Astrocyte (in vitro differentiated cells and primary cell): ENCODE results near the gene ALPK3. TPM values are rescaled to one million over a fixed set of nuclear protein-coding genes. Genes with fewer than 3 reads are reported as not detected.
A peak's percentile ranks its signal among the peaks of the same experiment; 100 is the strongest.

Experiments used
- DNase-seq: peaks from one replicate; pipeline ENCODE4 v3.0.0-alpha.2; 2010; ENCODE audit warnings: low read depth
- FAIRE-seq: peaks from 2 replicates; lab custom pipeline; 2011; peaks lifted over from hg19 to GRCh38; lab: Jason Lieb, UNC
- H2AFZ ChIP-seq: 2 replicates; pipeline ENCODE4 v1.6.0; 2012; ENCODE audit warnings: low read depth, low read length, inconsistent platforms
- H3K27ac ChIP-seq: 2 replicates; pipeline ENCODE4 v1.5.1; 2011; ENCODE audit warnings: low read depth, low read length, inconsistent platforms
- H3K27me3 ChIP-seq: 2 replicates; pipeline ENCODE4 v1.6.0; 2011; ENCODE audit warnings: low read length, inconsistent platforms; ENCODE audit not compliant: insufficient read depth
- H3K36me3 ChIP-seq: 2 replicates; pipeline ENCODE4 v1.5.1; 2011; ENCODE audit warnings: low read length, inconsistent platforms; ENCODE audit not compliant: insufficient read depth
- H3K4me1 ChIP-seq: 2 replicates; pipeline ENCODE4 v1.5.1; 2011; ENCODE audit warnings: low read length, inconsistent platforms; ENCODE audit not compliant: insufficient read depth
- H3K4me2 ChIP-seq: 2 replicates; pipeline ENCODE4 v1.6.0; 2012; ENCODE audit warnings: low read length, inconsistent platforms
- H3K4me3 ChIP-seq: 2 replicates; pipeline ENCODE4 v1.5.1; 2011; ENCODE audit warnings: low read depth, mild to moderate bottlenecking, low read length, inconsistent platforms; ENCODE audit not compliant: insufficient read depth
- H3K79me2 ChIP-seq: 2 replicates; pipeline ENCODE4 v1.6.0; 2012; ENCODE audit warnings: mild to moderate bottlenecking, low read length, inconsistent platforms; ENCODE audit not compliant: insufficient read depth
- H3K9ac ChIP-seq: 2 replicates; pipeline ENCODE4 v1.6.0; 2012; ENCODE audit warnings: mild to moderate bottlenecking, low read length, inconsistent platforms
- H3K9me3 ChIP-seq: 2 replicates; pipeline ENCODE4 v1.5.1; 2012; ENCODE audit warnings: low read depth, mild to moderate bottlenecking, low read length, inconsistent platforms; ENCODE audit not compliant: insufficient read depth
- H4K20me1 ChIP-seq: 2 replicates; pipeline ENCODE4 v1.6.0; 2012; ENCODE audit warnings: low read length, inconsistent platforms; ENCODE audit not compliant: insufficient read depth
- H3K27ac Mint-ChIP-seq: one replicate; pipeline ENCODE4 v1.8.0; 2021; ENCODE audit warnings: mild to moderate bottlenecking, mixed read lengths; ENCODE audit not compliant: unreplicated experiment
- H3K27me3 Mint-ChIP-seq: one replicate; pipeline ENCODE4 v1.8.0; 2021; ENCODE audit warnings: low read depth, mixed read lengths; ENCODE audit not compliant: unreplicated experiment
- H3K36me3 Mint-ChIP-seq: one replicate; pipeline ENCODE4 v1.8.0; 2021; ENCODE audit warnings: low read depth, mixed read lengths; ENCODE audit not compliant: unreplicated experiment
- H3K4me1 Mint-ChIP-seq: one replicate; pipeline ENCODE4 v1.8.0; 2021; ENCODE audit warnings: low read depth, mixed read lengths; ENCODE audit not compliant: unreplicated experiment
- H3K4me3 Mint-ChIP-seq: one replicate; pipeline ENCODE4 v1.8.0; 2021; ENCODE audit warnings: mild to moderate bottlenecking, moderate library complexity, mixed read lengths; ENCODE audit not compliant: unreplicated experiment
- H3K9me3 Mint-ChIP-seq: one replicate; pipeline ENCODE4 v1.8.0; 2021; ENCODE audit warnings: mild to moderate bottlenecking, mixed read lengths; ENCODE audit not compliant: unreplicated experiment
- CTCF ChIP-seq: IDR thresholded peaks from 2 replicates; pipeline ENCODE4 v1.5.1; 2011; ENCODE audit warnings: low read depth, mild to moderate bottlenecking, inconsistent platforms, low read length, moderate library complexity; ENCODE audit not compliant: insufficient read depth
- EZH2 ChIP-seq: IDR thresholded peaks from 2 replicates; pipeline ENCODE4 v1.6.1; 2012; ENCODE audit warnings: mild to moderate bottlenecking, low read length, inconsistent platforms; ENCODE audit not compliant: insufficient read depth
- total RNA-seq: library from RNA; stranded (reverse); gene quantifications from 2 replicates; pipeline ENCODE4 v1.2.1, GENCODE V29; 2021

ALPK3 gene
- total RNA-seq, 1 donor from 2014 or later, result 9.1 TPM

DNA sequence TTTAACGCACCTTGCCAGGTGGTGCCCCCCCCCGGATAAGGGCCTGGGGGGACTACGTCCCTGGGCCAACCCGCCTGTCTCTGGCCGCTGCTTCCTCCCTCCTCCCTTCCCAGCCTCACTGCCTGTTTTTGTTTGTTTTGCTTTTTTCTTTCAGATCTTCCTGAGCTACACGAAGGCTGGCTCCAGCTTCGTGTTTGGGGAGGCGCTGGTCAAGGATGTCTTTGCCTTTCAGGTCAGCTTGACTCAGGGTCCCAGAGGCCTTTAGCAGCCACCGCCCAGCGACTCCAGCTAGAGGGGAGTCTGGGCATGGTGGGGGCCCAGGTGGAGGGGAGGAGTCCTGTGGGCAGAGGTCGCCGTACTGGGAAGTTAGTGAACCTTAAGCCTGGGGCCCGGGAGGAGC is 91.4 kb downstream of the ALPK3 start:
- Mint-ChIP-seq H3K4me1 (peaks cover 14% of the 10 kb centered on the region), H3K27ac (no peak overlapping the region), H3K4me3 (no peak overlapping the region), H3K27me3 (peaks cover 6% of the 10 kb centered on the region), H3K36me3 (no peaks in the 10 kb centered on the region), H3K9me3 (no peaks in the 10 kb centered on the region)
- DNase-seq (no peak), FAIRE-seq (no peak)
- TF ChIP-seq EZH2 (no peak), CTCF (no peak)
- no peak overlapping the region for H3K4me2 ChIP-seq
- peak overlapping the region; percentile 18 for H2AFZ ChIP-seq
- no peaks in the 10 kb centered on the region for H3K79me2 ChIP-seq
- no peak overlapping the region for H3K27ac ChIP-seq
- no peak overlapping the region for H3K9ac ChIP-seq
- no peaks in the 10 kb centered on the region for H3K27me3 ChIP-seq
- no peaks in the 10 kb centered on the region for H3K36me3 ChIP-seq
- no peaks in the 10 kb centered on the region for H3K9me3 ChIP-seq
- no peaks in the 10 kb centered on the region for H4K20me1 ChIP-seq
- H3K4me1 ChIP-seq, result peaks cover 28% of the 10 kb centered on the region
- H3K4me3 ChIP-seq, result no peak overlapping the region

DNA sequence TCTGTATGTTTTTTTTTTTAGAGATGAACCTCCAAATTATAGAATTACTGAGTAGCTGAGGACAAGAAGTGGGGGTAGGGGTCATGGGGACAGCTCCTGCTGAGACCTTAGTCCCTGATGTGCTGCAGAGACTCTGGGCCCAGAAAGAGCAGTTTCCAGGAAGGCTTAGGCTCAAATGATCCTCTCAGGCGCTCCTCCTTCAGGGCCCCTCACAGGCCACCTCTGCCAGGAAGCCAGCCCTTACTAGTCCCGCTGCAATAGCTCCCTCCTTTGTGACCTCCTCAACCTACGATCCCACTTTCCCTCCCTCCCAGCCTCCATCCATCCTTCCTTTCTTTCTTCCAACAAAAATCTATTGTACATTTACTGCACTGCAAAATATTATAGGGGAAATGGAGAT is 91.9 kb downstream of the ALPK3 start:
- DNase-seq, result no peak
- H3K27ac Mint-ChIP-seq, result no peak overlapping the region
- Histone ChIP-seq H3K9me3 (no peaks in the 10 kb centered on the region), H3K4me3 (no peak overlapping the region), H3K36me3 (no peaks in the 10 kb centered on the region), H4K20me1 (no peaks in the 10 kb centered on the region), H3K4me2 (no peak overlapping the region), H3K79me2 (no peaks in the 10 kb centered on the region), H2AFZ (no peak overlapping the region), H3K27ac (no peak overlapping the region), H3K4me1 (peaks cover 28% of the 10 kb centered on the region), H3K27me3 (no peaks in the 10 kb centered on the region), H3K9ac (no peak overlapping the region)
- no peak for FAIRE-seq
- no peaks in the 10 kb centered on the region for H3K36me3 Mint-ChIP-seq
- H3K9me3 Mint-ChIP-seq, result no peaks in the 10 kb centered on the region
- H3K27me3 Mint-ChIP-seq, result peaks cover 5% of the 10 kb centered on the region
- peaks cover 14% of the 10 kb centered on the region for H3K4me1 Mint-ChIP-seq
- peak overlapping the region; percentile 54 for H3K4me3 Mint-ChIP-seq
- TF ChIP-seq CTCF (no peak), EZH2 (no peak)

GRCh38 chr15:84909782-84910181 is 92.6 kb downstream of the ALPK3 start:
- Histone ChIP-seq H3K9me3 (no peaks in the 10 kb centered on the region), H4K20me1 (no peaks in the 10 kb centered on the region), H3K4me2 (no peak overlapping the region), H3K36me3 (no peaks in the 10 kb centered on the region), H3K27ac (no peak overlapping the region), H3K27me3 (no peaks in the 10 kb centered on the region), H3K9ac (no peak overlapping the region), H2AFZ (no peak overlapping the region), H3K4me1 (peaks cover 35% of the 10 kb centered on the region), H3K79me2 (no peaks in the 10 kb centered on the region), H3K4me3 (no peak overlapping the region)
- Mint-ChIP-seq H3K4me1 (peaks cover 14% of the 10 kb centered on the region), H3K27ac (no peak overlapping the region), H3K9me3 (no peaks in the 10 kb centered on the region), H3K4me3 (no peak overlapping the region), H3K27me3 (peaks cover 2% of the 10 kb centered on the region), H3K36me3 (no peaks in the 10 kb centered on the region)
- DNase-seq (no peak), FAIRE-seq (no peak)
- TF ChIP-seq EZH2 (no peak), CTCF (no peak)
